NCI-H524 (cell line): ENCODE measurements around the gene RAD17.

Source experiments
- DNase-seq, 2 experiments: peaks; one replicate each; lab custom pipeline; 2025; lab: John Stamatoyannopoulos, UW

Gene RAD17

DNA sequence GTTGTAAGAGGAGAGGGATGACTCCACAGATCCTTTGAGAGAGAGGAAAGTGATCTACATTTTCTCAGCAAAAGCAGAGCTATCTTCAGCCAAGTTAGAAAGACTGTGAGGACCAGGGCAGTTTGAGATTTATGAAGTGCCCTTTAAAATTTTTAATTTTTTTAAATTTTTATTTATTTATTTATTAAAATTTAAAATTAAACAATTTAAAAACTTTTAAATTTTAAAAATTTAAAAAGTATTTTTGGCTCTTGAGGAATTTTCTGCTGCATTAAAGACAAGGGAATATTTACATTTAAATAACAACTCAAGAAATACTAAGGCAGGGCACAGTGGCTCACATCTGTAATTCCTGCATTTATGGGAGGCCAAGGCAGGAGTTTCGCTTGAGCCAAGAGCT lies 92.6 kb downstream of the RAD17 start:
- DNase-seq = no peak
